GM23248 (cell line): Measurements from ENCODE around the gene AGAP1. TPM values are rescaled to one million over a fixed set of nuclear protein-coding genes. Genes with fewer than 3 reads are reported as not detected.
A peak's percentile ranks its signal among the peaks of the same experiment; 100 is the strongest.

ENCODE experiments used
- DNase-seq: peaks from one replicate; pipeline ENCODE4 v3.0.0-alpha.2; 2015
- H2AFZ ChIP-seq: fragments of 200-600 bp; sonication (generic); 2 replicates; pipeline ENCODE4 v1.6.1; 2016; ENCODE audit warnings: antibody characterized with exemption
- H3F3A ChIP-seq: fragments of 200-600 bp; sonication (generic); 2 replicates; pipeline ENCODE4 v1.6.1; 2016; ENCODE audit warnings: mild to moderate bottlenecking, antibody characterized with exemption, mixed run types; ENCODE audit not compliant: insufficient read depth
- H3K27ac ChIP-seq: fragments of 200-600 bp; sonication (generic); 2 replicates; pipeline ENCODE4 v1.5.1; 2016; ENCODE audit warnings: mild to moderate bottlenecking
- H3K27me3 ChIP-seq: fragments of 200-600 bp; sonication (generic); replicated peaks from 2 replicates; pipeline ENCODE4 v1.6.1; 2016; ENCODE audit warnings: mild to moderate bottlenecking; ENCODE audit not compliant: insufficient read depth
- H3K36me3 ChIP-seq: fragments of 200-600 bp; sonication (generic); 2 replicates; pipeline ENCODE4 v1.6.1; 2016; ENCODE audit warnings: low read depth, mild to moderate bottlenecking
- H3K4me1 ChIP-seq: fragments of 200-600 bp; sonication (generic); 2 replicates; pipeline ENCODE4 v1.6.1; 2016; ENCODE audit warnings: mild to moderate bottlenecking; ENCODE audit not compliant: insufficient read depth
- H3K4me2 ChIP-seq: fragments of 200-600 bp; sonication (generic); one replicate; pipeline ENCODE4 v1.6.1; 2016; ENCODE audit warnings: mild to moderate bottlenecking; ENCODE audit not compliant: unreplicated experiment
- H3K4me3 ChIP-seq: fragments of 200-600 bp; sonication (generic); 2 replicates; pipeline ENCODE4 v1.5.1; 2016; ENCODE audit warnings: mild to moderate bottlenecking
- H3K79me2 ChIP-seq: fragments of 200-600 bp; sonication (generic); 2 replicates; pipeline ENCODE4 v1.6.1; 2016; ENCODE audit warnings: mild to moderate bottlenecking; ENCODE audit not compliant: insufficient read depth
- H3K9ac ChIP-seq: fragments of 200-600 bp; sonication (generic); 2 replicates; pipeline ENCODE4 v1.6.1; 2016; ENCODE audit warnings: mild to moderate bottlenecking
- H3K9me2 ChIP-seq: fragments of 200-600 bp; sonication (generic); 2 replicates; pipeline ENCODE4 v1.6.1; 2016; ENCODE audit warnings: mixed run types, mild to moderate bottlenecking, moderate library complexity; ENCODE audit not compliant: insufficient read depth
- H3K9me3 ChIP-seq: fragments of 200-600 bp; sonication (generic); one replicate; pipeline ENCODE4 v1.6.1; 2017; ENCODE audit warnings: low read depth
- H4K20me1 ChIP-seq: fragments of 200-600 bp; sonication (generic); 2 replicates; pipeline ENCODE4 v1.6.0; 2016; ENCODE audit not compliant: insufficient read depth
- EZH2 ChIP-seq: fragments of 200-600 bp; sonication (generic); IDR thresholded peaks from 2 replicates; pipeline ENCODE4 v1.6.1; 2018; ENCODE audit warnings: antibody characterized with exemption, mild to moderate bottlenecking; ENCODE audit not compliant: insufficient read depth, poor library complexity, severe bottlenecking
- EZH2phosphoT487 ChIP-seq: fragments of 200-600 bp; sonication (generic); IDR thresholded peaks from 2 replicates; pipeline ENCODE4 v1.6.1; 2018; ENCODE audit warnings: antibody characterized with exemption, moderate library complexity, mild to moderate bottlenecking, low read depth; ENCODE audit not compliant: insufficient read depth
- WGBS, 2 experiments: methylation state at CpG; one replicate each; pipeline ENCODE4 v1.1.6; 2015 to 2017; ENCODE audit warnings: low lambda C conversion rate in 2 of 2, low coverage in 1 of 2; ENCODE audit errors: missing lambda C conversion rate in 2 of 2; 5-methylcytosine and 5-hydroxymethylcytosine counted together
- in situ Hi-C: fragments of 300-500 bp; cut with MboI; formaldehyde crosslinking; loops from 2 replicates; pipeline ENCODE4 v1.15.0; 2020
- polyA plus RNA-seq: library from polyadenylated mRNA; unstranded; fragments of >200 nt; fragmentation: Nextera tagmentation; extraction: Ambion mirVana; gene quantifications from 2 replicates; pipeline ENCODE4 v1.2.1, GENCODE V29; 2016
- total RNA-seq: library from RNA; depleted of rRNA; stranded (reverse); fragments of >200 nt; shearing (Covaris generic); gene quantifications from 2 replicates; pipeline ENCODE4 v1.2.3, GENCODE V29; 2014

Gene AGAP1
- total and polyA plus RNA-seq, 2 experiments from 2014 or later, result 2.2 to 9.9 TPM

GRCh38 chr2:235651643-235652042 is 157.8 kb downstream of the AGAP1 start:
- H3K4me3 ChIP-seq, result no peak overlapping the region
- no peaks in the 10 kb centered on the region for H4K20me1 ChIP-seq
- H3K79me2 ChIP-seq, result peaks cover 79% of the 10 kb centered on the region
- H3K9me3 ChIP-seq, result no peaks in the 10 kb centered on the region
- H3K36me3 ChIP-seq, result no peaks in the 10 kb centered on the region
- H3K9ac ChIP-seq, result no peak overlapping the region
- TF ChIP-seq EZH2phosphoT487 (no peak), EZH2 (no peak)
- no peaks in the 10 kb centered on the region for H3K9me2 ChIP-seq
- no peak overlapping the region for H2AFZ ChIP-seq
- no peak overlapping the region for H3K27ac ChIP-seq
- H3K27me3 ChIP-seq, result no peaks in the 10 kb centered on the region
- in situ Hi-C loops, result no loop called here
- peaks cover 11% of the 10 kb centered on the region for H3K4me1 ChIP-seq
- no peak overlapping the region for H3K4me2 ChIP-seq
- WGBS, 2 experiments, result 71 to 82% methylated on average over 7 of the region's 7 CpGs
- H3F3A ChIP-seq, result no peaks in the 10 kb centered on the region
- no peak for DNase-seq

- Histone ChIP-seq H3K4me1 (peaks cover 13% of the 10 kb centered on the region), H4K20me1 (no peaks in the 10 kb centered on the region), H3K9me2 (no peaks in the 10 kb centered on the region), H3K4me3 (0 out of 2 replicates have a peak overlapping the region, but pooled peaks have one; percentile 15), H3K9ac (no peak overlapping the region; the same call in 1 of the 2 replicates), H3K27me3 (no peaks in the 10 kb centered on the region), H3K36me3 (no peaks in the 10 kb centered on the region), H3F3A (peaks cover 3% of the 10 kb centered on the region; the same call in 1 of the 2 replicates), H2AFZ (no peak overlapping the region), H3K9me3 (no peaks in the 10 kb centered on the region), H3K79me2 (peaks cover 79% of the 10 kb centered on the region), H3K4me2 (peak overlapping the region; percentile 41), H3K27ac (peak overlapping the region; percentile 23)
- TF ChIP-seq EZH2 (no peak), EZH2phosphoT487 (no peak)
- in situ Hi-C loops, result no loop called here
- peak; percentile 52 for DNase-seq
- WGBS, 2 experiments, result 33 to 35% methylated on average over 9 of the region's 9 CpGs
Measured at GRCh38 chr2:235654103-235654813, 160.4 kb downstream of the AGAP1 start.

GRCh38 chr2:235658351-235659174 is 164.7 kb downstream of the AGAP1 start:
- H3K79me2 ChIP-seq, result peaks cover 75% of the 10 kb centered on the region
- 51 to 53% methylated on average over 20 of the region's 20 CpGs for whole genome bisulfite sequencing, 2 experiments
- in situ Hi-C loops, result no loop called here

GRCh38 chr2:235659767-235660322 is 166.0 kb downstream of the AGAP1 start:
- TF ChIP-seq EZH2phosphoT487, result no peak
- TF ChIP-seq EZH2, result no peak
- 1 to 3% methylated on average over 7 of the region's 7 CpGs for WGBS, 2 experiments
- DNase-seq, result peak; percentile 95
- H3K36me3 ChIP-seq, result no peaks in the 10 kb centered on the region
- 0 out of 2 replicates have a peak, but pooled peaks cover 3% of the 10 kb centered on the region for H4K20me1 ChIP-seq
- H3K9me2 ChIP-seq, result no peaks in the 10 kb centered on the region
- peaks cover 23% of the 10 kb centered on the region for H3K4me1 ChIP-seq
- H3K4me3 ChIP-seq, result no peak overlapping the region
- no peak overlapping the region for H2AFZ ChIP-seq
- H3K79me2 ChIP-seq, result peaks cover 83% of the 10 kb centered on the region
- in situ Hi-C loops, result no loop called here
- H3K9ac ChIP-seq, result peak overlapping the region; percentile 67
- H3K4me2 ChIP-seq, result peak overlapping the region; percentile 58
- H3K27me3 ChIP-seq, result no peaks in the 10 kb centered on the region
- peak overlapping the region; percentile 63 for H3K27ac ChIP-seq
- no peaks in the 10 kb centered on the region for H3K9me3 ChIP-seq
- H3F3A ChIP-seq, result peaks cover 7% of the 10 kb centered on the region; the same call in 1 of the 2 replicates

More at GRCh38 chr2:235658351-235659174, 164.7 kb downstream of the AGAP1 start:
- Histone ChIP-seq H3K4me3 (no peak overlapping the region), H3K9me2 (no peaks in the 10 kb centered on the region), H3K27ac (no peak overlapping the region), H3K9ac (no peak overlapping the region), H3K27me3 (no peaks in the 10 kb centered on the region), H3K9me3 (no peaks in the 10 kb centered on the region), H3K4me1 (peaks cover 34% of the 10 kb centered on the region), H4K20me1 (0 out of 2 replicates have a peak, but pooled peaks cover 3% of the 10 kb centered on the region), H3K4me2 (no peak overlapping the region), H2AFZ (no peak overlapping the region), H3K36me3 (no peaks in the 10 kb centered on the region), H3F3A (peaks cover 7% of the 10 kb centered on the region; the same call in 1 of the 2 replicates)
- TF ChIP-seq EZH2, result no peak
- no peak for TF ChIP-seq EZH2phosphoT487
- DNase-seq, result no peak
